Lung microvascular endothelial cell (primary cell): Measurements from ENCODE around the gene RAP1A. TPM values are rescaled to one million over a fixed set of nuclear protein-coding genes. Genes with fewer than 3 reads are reported as not detected.
"Not testable (repeated sequence)": the region's sequence is repeated elsewhere in the genome, so short reads cannot be mapped to it uniquely, and the experiment has no call there.

Experiments
- DNase-seq, 2 donors: peaks; one replicate each; pipeline versions ENCODE4 v3.0.0 to v3.0.0-alpha.2; 2010; ENCODE audit warnings: low read depth in 2 of 2
- total RNA-seq: library from RNA; depleted of rRNA; stranded (reverse); fragments of >200 nt; gene quantifications from 2 replicates; pipeline ENCODE4 v1.2.1, GENCODE V29; 2014

Gene RAP1A
- total RNA-seq, 1 donor from 2014 or later = 13.5 TPM

DNA sequence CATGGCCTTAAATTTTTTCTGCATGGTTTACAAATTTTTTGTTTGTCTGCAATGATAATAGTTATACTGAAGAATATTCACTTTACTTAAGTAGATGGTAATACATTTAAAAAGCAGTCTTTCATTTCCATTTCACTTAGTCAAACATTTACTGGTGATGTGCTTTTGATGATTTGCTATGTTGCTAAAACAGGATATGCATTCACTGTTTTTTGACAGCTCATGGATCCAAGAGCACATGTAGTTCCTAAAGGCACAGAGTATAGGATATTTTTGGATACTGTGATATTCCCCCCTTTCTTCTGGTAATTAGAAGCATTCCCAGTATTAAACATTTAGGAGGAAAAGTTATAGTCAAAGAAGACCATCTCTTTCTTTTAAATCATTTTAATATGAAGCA is 45.9 kb downstream of the RAP1A start:
- peak in 1 of 2 donors; percentile 17 for DNase-seq

DNA sequence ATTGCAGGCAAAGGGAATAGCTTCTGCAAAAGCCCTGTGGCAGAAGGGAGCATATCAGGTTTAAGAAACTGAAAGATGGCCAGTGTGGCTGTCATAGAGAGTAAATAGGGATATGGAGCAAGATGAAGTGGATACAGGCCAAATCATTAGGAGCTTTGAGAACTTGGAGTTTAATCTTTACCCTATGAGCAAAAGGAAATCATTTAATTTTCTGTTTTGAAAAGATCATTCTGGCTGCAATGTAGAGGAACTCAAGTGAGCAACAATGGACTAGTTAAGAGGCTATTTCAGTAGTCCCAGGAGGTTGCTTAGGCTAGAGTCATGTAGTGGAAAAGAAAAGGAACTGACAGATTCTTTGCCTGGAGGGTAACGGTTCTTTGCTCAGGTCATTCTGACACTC is 47.2 kb downstream of the RAP1A start:
- DNase-seq = no peak

DNA sequence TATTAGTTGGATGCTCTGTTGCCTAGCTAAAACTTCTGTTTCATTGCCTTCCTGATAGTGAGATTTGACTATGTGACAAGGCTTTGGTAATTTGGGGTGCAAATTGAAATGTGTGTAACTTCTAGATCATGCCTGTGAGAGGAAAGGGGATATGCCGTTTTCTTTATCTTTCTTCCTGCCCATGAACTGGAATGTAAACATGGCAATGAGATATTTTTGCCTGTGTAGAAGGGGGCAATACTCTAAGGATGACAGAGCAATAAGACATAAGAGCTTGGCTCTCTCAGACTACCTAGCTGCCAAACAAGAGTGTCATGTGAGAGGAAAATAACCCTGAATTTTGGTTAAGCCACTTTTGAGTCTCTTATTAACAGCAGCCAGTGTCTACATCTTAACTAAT is 49.7 kb downstream of the RAP1A start:
- DNase-seq = peak in 1 of 2 donors; percentile 24

DNA sequence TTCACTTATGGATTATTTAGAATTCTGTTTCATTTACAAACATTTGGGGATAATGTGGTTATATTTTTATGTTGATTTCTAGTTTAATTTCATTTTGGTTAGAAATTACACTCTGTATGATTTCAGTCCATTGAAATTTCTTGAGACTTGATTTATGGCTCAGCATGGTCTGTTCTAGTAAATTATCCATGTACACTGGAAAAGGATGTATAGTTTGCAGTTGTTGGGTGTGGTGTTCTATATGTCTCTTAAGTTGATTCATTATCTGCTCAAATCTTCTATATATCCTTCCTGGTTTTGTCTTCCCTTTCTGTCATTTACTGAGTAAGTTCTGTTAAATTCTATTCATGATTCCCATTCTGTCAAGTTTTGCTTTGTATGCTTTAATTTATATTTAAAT is 52.3 kb downstream of the RAP1A start:
- no peak for DNase-seq

DNA sequence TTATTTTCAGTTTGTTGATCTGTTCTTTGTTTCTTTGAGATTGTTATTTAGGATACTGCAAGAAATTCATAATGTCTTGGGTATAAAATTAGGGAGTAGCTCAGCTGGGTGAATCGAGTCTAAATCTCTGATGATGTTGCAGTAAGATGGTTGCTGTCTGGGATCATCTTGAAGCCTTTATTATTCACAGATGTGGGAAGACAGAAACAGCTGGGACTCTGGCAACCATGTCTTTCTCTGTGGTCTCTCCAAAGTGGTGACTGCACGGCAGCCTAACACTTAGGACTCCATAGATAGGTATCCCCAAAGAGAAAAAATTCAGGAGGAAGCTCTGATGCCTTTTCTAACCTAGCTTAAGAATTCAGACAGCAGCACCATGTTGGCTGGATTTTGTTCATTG is 52.7 kb downstream of the RAP1A start:
- DNase-seq = no peak

DNA sequence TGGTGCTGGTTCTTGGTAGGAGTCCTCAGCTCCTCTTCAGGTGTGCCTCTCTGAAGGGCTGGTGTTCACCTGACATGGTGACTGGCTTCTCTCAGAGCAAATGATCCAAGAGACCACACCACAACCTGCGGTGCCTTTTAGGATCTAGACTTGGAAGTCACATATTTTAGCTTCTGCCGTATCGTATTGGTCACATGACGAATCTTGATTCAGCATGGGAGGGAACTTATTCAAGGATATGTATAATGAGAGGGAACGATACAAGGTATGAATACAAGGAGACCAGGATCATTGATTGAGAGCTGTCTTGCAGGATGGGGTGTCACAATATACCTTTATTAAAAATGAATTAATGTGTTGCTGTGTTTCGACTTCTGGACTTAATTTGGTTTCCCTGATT is 58.0 kb downstream of the RAP1A start:
- no peak for DNase-seq

DNA sequence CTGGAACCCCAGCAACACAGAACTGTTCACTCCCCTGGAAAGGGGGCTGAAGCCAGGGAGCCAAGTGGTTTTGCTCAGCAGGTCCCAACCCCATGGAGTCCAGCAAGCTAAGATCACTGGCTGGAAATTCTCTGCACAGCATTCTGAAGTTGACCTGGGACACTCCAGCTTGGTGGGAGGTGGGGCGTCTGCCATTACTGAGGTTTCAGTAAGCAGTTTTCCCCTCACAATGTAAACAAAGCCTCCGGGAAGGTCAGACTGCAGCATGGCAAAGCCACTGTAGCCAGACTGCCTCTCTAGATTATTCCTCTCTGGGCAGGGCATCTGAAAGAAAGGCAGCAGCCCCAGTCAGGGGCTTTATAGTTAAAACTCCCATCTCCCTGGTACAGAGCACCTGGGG is 60.0 kb downstream of the RAP1A start:
- DNase-seq = no peak

DNA sequence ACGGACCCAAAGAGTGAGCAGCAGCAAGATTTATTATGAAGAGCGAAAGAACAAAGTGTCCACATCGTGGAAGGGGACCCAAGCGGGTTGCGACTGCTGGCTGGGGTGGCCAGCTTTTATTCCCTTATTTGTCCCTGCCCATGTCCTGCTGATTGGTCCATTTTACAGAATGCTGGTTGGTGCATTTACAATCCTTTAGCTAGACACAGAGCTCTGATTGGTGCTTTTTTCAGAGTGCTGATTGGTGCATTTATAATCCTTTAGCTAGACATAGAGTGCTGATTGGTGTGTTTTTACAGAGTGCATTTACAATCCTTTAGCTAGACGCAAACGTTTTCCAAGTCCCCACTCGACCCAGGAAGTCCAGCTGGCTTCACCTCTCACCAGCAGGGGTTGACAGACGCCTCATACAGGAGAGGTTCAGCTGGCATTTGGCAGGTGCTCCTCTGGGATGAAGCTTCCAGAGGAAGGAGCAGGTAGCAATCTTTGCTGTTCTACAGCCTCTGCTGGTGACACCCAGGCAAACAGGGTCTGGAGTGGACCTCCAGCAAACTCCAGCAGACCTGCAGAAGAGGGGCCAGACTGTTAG is 60.7 kb downstream of the RAP1A start:
- DNase-seq = not testable (repeated sequence)

DNA sequence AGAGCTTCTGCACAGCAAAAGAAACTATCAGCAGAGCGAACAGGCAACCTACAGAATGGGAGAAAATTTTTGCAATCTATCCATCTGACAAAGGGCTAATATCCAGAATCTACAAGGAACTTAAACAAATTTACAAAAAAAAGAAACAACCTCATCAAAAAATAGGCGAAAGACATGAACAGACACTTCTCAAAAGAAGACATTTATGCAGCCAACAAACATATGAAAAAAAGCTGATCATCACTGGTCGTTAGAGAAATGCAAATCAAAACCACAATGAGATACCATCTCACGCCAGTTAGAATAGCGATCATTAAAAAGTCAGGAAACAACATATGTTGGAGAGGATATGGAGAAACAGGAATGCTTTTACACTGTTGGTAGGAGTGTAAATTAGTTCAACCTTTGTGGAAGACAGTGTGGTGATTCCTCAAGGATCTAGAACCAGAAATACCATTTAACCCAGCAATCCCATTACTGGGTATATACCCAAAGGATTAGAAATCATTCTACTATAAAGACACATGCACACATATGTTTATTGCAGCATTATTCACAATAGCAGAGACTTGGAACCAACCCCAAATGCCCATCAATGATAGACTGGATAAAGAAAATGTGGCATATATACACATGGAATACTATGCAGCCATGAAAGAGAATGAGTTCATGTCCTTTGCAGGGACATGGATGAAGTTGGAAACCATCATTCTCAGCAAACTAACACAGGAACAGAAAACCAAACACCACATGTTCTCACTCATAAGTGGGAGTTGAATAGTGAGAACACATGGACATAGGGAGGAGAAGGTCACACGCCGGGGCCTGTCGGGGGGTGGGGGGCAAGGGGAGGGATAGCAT is 65.9 kb downstream of the RAP1A start:
- not testable (repeated sequence) for DNase-seq

DNA sequence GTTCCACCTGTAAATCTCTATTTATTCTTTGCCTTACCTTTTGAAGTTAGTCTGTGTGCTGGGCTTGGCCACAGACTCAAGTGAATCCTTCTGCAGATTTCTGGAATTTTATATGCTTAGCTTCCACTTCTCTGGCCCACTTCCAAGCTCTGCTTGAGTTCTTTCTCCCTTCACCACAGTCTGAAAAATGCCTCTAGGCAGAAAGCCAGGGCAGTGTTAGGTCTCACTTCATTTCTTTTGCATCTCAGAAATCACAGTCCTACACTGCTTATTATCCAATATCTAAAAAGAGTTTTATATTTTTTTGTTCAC is 70.7 kb downstream of the RAP1A start:
- DNase-seq = peak; percentile 36 to 74

DNA sequence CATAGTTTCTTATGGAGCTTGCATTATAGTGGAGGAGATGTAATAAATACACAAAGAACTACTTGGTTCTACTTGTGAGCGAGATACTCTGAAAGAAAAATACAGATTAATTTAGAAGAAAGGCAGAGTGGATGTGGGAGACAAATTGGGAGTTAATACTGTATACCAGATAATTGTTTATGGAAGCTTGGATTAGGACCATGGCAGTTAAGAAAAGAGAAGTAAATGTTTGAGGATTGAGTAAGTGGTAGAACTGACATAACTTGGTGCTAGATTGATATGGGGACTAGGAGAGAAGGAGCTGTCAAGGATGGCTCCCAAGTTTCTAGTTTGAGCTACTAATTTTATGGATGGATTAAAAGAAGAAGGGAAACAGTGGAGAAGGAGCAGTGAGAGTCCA is 72.3 kb downstream of the RAP1A start:
- no peak for DNase-seq

DNA sequence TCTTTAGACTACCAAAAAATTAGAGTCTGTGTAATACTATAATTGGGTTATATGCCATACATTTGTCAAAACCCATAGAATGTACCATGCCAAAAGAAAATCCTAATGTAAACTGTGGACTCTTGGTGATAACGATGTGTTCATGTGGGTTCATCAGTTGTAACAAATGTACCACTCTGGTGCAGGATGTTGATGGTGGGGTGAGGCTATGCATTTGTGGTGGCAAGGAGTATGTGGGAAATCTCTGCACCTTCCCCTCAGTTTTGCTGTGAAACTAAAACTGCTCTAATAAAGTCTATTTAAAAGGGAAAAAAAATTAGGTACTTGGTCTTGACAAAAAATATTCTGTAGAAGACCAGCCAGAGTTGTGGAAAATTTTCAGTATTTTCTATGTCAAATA is 76.2 kb downstream of the RAP1A start:
- no peak for DNase-seq

DNA sequence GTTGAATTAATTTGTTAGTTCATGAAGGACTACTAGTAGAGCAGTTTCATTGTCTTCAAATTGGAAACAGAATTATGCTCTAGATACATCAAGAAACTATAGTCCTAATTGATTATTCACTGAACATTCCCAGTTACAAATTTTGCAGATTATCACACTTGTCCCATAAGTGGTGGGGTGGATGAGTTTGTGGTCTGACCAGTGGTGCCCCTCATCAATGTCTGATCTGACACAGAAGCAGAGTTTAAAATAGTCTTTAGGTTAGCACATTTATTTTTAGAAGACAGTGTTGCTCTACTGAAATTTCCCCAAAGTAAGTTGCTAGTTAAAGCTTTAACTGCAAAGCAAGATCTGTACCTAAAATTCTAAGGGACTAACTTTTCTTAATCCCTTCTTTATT is 76.7 kb downstream of the RAP1A start:
- no peak for DNase-seq

DNA sequence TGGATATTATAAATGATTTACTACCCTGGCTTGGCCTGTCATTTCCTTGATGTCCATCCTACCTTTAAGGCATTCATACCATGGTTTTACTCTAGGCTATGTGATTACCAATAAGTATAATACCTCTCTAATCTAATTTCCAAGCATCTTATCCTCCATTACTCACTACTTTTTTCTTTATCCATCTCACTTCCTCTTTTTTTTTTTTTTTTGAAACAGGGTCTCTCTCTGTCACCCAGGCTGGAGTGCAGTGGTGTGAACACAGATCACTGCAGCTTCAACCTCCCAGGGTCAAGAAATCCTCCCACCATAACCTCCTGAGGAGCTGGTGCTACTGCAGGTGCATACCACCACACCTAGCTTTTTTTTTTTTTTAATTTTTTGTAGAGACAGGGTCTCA is 79.7 kb downstream of the RAP1A start:
- no peak for DNase-seq

DNA sequence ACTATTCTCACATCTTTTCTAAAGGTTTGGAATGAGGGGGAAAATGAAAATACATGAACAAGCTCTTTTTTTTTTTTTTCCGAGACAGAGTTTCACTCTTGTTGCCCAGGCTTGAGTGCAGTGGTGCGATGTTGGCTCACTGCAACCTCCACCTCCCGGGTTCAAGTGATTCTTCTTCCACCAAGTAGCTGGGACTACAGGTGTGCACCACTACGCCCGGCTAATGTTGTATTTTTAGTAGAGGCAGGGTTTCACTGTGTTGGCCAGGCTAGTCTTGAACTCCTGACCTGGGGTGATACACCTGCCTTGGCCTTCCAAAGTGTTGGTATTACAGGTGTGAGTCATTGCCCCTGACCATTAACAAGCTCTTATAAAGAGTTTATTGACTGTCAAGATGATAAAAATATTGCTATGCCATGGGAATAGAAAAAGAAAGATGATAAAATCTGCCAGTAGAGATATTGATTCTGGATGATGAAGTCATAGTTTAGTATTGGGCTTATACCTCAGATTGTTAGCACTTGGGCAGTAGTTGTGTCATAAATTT is 83.0 kb downstream of the RAP1A start:
- no peak for DNase-seq

DNA sequence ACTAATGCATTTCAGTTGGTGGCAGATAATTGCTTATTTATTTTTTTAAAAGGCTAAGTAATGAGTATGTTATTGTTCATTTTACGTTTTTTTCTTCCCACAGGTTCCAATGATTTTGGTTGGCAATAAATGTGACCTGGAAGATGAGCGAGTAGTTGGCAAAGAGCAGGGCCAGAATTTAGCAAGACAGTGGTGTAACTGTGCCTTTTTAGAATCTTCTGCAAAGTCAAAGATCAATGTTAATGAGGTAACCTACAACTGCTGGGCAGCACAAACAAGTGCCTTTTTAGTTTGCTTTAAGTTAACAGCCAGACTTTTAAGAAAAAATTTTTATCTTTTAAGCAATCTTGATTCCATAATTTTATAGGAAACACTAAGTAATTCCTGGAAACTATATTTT is 84.7 kb downstream of the RAP1A start:
- DNase-seq = no peak

DNA sequence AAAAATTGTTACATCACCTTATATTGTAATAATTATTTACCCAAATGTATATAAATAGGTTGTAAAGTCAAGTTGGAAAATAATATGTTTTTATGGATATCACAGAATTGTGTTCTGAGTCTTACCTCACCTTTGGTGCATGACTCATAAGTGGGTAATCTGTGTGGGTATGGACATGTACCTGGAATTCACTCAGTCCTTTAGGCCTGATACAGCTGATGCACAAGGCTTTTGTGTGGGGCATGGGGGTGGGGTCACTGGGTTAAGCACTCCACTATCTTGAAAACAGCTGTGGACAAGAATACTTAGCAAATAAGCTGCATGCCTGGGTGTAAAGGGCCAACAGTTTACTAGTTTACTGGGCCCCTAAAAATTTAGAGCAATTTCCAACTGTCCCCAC is 85.2 kb downstream of the RAP1A start:
- no peak for DNase-seq

DNA sequence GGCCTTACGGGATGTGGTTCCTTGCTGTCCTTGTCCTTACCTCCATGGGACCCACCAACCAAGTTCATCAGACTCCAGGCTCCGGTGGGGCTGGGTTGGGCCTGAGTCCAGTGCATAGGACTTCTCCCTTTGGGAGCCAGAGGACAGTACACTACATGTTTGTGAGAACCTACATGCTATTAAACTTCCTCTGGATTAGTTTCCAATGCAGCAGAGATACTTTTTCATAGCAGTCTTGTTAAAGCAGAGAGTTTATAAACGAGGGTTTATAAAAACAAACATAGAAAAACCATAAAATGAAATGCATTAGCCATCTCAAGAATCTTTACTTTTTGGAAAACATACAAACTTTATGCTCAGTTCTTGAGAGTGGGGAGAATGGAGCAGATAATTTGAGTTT is 86.3 kb downstream of the RAP1A start:
- no peak for DNase-seq

DNA sequence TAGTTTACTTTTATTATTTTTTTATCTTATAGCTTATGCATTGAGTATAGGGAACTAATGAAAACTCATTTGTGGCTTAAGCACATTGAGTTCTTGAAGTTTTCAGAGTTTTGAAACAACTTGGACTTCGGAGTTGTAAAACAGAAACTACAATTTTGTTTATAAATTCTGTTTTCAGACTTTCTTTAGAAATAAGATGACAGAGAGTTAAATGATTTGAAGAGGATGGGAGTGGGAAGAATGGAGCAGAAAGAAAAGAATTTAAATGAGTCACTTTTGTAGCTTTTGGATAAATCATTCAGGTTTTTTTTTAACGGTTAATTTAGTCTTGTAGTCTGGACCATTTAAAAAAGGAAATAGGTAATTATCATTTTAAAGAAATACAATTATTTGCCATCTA is 87.3 kb downstream of the RAP1A start:
- no peak for DNase-seq

DNA sequence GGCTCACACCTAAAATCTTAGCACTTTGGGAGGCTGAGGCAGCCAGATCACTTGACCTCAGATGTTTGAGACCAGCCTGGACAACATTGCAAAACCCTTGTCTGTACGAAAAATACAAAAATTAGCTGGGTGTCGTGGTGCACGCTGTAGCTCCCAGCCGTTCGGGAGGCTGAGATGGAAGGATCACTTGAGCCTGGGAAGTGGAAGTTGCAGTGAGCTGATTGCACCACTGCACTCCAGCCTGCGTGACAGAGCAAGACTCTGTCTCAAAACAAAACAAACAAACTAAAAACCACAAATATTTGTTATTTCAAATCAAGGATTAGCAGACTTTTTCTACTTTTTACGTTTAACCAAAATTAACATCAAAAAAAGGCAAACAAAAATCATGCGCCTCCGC is 88.3 kb downstream of the RAP1A start:
- DNase-seq = no peak

DNA sequence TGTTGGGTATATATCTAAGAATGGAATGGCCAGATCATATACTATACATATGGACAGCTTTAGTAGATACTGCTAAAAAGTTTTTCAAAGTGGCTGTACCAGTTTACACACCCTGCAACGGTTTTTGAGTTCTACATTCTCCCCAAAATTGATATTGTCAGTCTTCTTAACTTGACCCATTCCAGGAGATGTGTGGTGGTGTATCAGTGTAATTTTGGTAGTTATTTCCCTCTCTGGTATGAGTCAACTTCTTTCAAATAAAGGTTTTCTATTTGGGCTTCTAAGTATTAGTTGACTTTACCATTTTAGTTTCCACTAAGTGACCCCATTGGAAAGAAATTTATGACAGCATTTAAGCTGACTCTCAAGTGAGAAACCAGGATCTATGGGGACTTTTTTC is 90.4 kb downstream of the RAP1A start:
- DNase-seq = no peak

DNA sequence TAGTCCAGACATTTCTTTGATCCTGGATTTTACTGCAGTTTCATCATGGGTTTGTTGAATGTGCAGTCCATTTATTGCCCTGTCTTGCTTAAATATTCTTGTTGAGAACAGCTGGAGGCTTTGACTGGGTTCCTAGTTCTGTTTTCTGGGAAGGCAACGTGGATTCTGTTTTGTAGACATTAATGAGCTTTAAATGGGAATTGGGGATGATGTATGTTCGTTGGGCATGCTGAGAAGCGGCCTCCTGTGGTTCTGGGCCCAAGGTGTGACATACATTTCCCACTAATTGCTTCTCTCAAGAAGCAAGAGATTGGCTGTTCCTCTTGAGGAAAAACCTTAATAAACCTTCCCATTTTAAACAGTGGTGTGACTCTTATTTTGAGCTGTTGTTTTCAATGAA is 96.7 kb downstream of the RAP1A start:
- DNase-seq = no peak

DNA sequence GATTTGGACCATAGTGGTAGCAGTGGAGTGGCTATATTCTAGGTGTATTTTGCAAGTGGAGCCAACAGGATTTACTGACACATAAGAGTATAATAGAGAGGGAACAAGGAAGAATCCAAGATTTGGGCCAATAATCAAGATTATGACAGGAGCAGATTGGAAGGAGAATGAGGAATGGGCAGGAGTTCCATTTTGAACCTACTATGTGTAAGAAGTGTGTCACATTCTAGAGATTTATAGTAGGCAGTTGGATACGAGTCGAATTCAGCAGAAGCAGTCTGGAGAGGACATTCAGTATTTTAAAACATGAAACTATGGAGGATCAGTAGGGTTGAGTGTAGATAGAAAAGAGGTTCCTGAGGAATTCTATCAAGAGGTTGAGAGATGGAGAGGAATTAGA is 97.9 kb downstream of the RAP1A start:
- no peak for DNase-seq
